GM12872 (cell line): Measurements from ENCODE around the gene AEBP1.

Experiments
- TF ChIP-seq, protein P1 (sequence below): IDR thresholded peaks from 3 replicates; pipeline ENCODE4 v1.5.1; 2011; ENCODE audit warnings: low read depth, mild to moderate bottlenecking, low read length, moderate library complexity; ENCODE audit not compliant: insufficient read depth

The AEBP1 gene

DNA sequence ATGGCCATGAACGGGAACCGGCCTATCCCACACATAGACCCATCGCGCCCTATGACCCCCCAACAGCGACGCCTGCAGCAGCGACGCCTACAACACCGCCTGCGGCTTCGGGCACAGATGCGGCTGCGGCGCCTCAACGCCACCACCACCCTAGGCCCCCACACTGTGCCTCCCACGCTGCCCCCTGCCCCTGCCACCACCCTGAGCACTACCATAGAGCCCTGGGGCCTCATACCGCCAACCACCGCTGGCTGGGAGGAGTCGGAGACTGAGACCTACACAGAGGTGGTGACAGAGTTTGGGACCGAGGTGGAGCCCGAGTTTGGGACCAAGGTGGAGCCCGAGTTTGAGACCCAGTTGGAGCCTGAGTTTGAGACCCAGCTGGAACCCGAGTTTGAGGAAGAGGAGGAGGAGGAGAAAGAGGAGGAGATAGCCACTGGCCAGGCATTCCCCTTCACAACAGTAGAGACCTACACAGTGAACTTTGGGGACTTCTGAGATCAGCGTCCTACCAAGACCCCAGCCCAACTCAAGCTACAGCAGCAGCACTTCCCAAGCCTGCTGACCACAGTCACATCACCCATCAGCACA lies 9.7 kb downstream of the AEBP1 start:
- TF ChIP-seq, protein P1, sequence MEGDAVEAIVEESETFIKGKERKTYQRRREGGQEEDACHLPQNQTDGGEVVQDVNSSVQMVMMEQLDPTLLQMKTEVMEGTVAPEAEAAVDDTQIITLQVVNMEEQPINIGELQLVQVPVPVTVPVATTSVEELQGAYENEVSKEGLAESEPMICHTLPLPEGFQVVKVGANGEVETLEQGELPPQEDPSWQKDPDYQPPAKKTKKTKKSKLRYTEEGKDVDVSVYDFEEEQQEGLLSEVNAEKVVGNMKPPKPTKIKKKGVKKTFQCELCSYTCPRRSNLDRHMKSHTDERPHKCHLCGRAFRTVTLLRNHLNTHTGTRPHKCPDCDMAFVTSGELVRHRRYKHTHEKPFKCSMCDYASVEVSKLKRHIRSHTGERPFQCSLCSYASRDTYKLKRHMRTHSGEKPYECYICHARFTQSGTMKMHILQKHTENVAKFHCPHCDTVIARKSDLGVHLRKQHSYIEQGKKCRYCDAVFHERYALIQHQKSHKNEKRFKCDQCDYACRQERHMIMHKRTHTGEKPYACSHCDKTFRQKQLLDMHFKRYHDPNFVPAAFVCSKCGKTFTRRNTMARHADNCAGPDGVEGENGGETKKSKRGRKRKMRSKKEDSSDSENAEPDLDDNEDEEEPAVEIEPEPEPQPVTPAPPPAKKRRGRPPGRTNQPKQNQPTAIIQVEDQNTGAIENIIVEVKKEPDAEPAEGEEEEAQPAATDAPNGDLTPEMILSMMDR, result no peak

DNA sequence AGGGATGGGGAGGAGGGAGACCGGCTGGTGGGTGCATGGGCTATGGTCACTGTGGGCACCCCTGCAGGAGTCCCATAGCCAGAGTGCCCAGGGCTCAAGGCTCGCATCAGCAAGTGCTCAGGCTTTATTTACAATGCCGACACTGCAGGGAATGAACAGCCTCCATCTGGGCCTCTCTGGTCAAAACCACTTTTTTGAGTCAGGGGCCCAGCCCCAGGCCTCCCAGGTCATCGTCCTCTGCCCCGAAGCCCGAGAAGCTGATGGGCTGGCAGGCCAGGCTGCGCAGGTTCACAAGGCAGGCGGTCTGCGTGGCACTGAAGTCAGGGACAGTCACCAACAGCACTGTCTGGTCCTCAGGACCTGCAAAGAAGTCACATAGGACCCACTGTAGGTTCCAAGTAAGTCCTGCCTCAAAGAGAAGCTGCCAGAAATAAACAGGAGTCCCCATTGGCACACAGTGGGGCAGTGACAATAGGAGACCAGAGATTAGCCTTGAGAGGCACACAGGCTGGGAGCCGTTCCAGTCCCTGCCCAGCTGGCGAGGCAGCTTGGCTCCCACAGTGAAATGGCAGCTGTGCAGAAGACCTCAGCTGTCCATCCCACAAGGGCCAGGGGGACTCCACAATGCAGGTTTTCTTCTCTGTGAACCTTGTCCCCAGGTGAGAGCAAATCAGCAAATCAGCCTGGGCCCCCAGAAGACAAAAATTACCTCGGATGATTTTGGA lies 10.6 kb downstream of the AEBP1 start:
- TF ChIP-seq, protein P1, result no peak

GRCh38 chr7:44116087-44116788 lies 12.1 kb downstream of the AEBP1 start:
- TF ChIP-seq, protein P1, result no peak

DNA sequence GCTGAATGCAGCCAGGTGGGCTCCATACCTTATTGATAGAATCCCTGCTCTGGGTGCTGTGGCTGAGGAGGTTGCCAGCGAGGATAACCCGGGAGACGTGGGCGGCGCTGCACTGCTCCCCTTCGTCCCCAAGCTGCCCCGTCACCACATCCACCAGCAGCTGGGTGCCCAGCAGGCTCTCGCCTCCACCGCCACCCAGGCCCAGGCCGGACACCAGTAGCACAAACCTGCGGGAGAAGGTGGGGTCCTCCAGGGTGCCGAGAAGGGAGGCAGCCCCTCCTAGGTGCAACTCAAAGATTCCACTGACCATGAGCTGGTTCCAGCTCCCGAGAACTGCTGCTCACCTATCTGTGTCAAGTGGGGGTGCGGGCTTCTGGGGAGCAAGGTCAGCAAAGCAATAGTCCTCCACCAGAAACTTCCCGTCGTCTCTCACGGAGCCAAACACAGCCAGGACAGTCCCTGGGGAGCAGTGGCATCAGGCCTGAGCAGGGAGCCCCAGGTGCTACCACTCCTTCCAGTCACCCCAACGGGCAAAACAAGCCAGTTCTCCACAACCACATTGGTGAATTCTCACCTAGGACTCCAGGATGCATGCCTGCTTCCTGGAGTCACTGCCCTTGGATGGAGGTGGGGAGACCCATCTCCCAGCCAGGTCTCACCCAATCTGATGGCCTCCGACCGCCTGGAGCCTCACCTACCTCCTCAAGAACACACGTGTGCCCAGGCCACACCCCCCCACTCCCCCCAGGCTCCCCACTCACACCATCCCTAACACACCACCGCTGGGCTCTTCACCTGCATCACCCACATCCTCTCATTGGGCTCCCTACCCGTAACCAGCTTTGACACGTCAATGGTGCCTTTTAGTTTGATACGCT lies 12.9 kb downstream of the AEBP1 start:
- TF ChIP-seq, protein P1, result no peak

DNA sequence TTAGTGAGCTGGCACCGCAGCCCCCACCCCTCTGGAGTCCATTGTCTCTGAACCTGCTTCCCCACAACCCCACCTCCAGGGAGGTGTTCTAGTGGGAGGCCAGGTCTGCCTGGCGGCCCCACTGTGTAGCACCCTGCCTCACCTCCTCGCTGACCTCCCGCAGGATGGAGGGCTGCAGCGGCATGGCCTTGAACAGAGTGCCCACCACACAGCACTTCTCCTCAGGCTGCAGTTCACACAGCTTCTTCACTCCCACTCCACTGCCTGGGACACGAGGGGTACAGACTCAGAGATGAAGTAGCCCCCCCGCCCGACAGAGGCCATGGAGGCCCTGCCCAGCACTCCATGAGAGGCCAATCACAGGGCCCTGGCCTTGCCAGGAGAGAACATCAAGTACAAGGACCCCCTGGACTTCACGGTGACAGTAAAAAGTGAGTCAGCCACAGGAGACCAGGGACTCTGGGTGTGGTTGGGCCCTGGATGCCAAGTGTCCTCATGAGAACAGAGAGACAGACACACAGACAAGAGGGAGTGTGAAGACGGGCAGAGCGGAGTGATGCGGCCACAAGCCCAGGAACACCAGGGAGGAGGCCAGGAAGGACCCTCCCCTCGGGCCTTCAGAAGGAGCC lies 13.8 kb downstream of the AEBP1 start:
- TF ChIP-seq, protein P1, result no peak

DNA sequence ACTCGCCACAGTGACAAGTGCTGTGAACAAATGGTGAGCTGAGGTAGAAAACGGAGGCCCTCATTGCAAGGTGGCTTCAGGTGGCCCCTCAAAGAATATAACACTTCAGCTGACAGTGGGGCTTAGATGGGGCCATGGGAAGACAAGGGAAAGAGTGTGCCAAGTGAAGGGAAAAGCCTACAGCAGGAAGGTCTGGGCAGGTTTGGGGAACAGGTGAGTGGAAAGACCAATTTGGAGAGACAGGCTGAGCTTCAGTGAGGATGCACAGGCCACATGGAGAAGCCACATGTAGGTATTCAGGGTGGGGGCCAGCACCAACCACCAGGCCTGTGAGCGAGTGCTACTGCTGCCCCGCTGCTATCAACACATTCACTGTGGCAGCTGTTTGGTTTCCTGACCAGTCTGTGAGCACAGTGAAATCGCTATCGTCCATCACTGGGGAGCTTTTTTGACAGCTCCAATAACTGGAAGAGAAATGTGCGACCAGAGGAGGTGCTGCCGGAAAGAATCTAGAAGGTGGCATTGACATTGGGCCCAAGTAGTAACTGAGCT lies 15.8 kb downstream of the AEBP1 start:
- TF ChIP-seq, protein P1, result no peak
